Dendritic cell treated with granulocyte-macrophage colony-stimulating factor and Interleukin-4, amounts not matched to agents 40 ng/mL and 50 ng/mL, for 4 days (primary cell): Measurements from ENCODE around the gene CCDC178.
"Not testable (repeated sequence)": the region's sequence is repeated elsewhere in the genome, so short reads cannot be mapped to it uniquely, and the experiment has no call there.

Experiments
- H3K27ac Mint-ChIP-seq: one replicate; pipeline ENCODE4 v1.8.0; 2022; ENCODE audit warnings: mild to moderate bottlenecking, mixed read lengths
- H3K27me3 Mint-ChIP-seq: one replicate; pipeline ENCODE4 v1.8.0; 2022; ENCODE audit warnings: mild to moderate bottlenecking, mixed read lengths
- H3K36me3 Mint-ChIP-seq: one replicate; pipeline ENCODE4 v1.8.0; 2022; ENCODE audit warnings: low read depth, mixed read lengths
- H3K4me1 Mint-ChIP-seq: one replicate; pipeline ENCODE4 v1.8.0; 2022; ENCODE audit warnings: low read depth, mixed read lengths
- H3K4me3 Mint-ChIP-seq: one replicate; pipeline ENCODE4 v1.8.0; 2022; ENCODE audit warnings: mild to moderate bottlenecking, moderate library complexity, mixed read lengths
- H3K9me3 Mint-ChIP-seq: one replicate; pipeline ENCODE4 v1.8.0; 2022; ENCODE audit warnings: mixed read lengths
- intact Hi-C: fragments of 100-400 bp; cut with micrococcal nuclease; formaldehyde crosslinking; loops from one replicate; pipeline ENCODE4 v1.15.0; 2022

CCDC178 gene

GRCh38 chr18:32958746-32959145 lies 481.8 kb downstream of the CCDC178 start:
- no peak overlapping the region for H3K27ac Mint-ChIP-seq
- H3K27me3 Mint-ChIP-seq = no peaks in the 10 kb centered on the region
- intact Hi-C loops = loop anchor here (5.0 kb wide), 1 partner anchor 51 kb away; no protein-coding TSS in a partner anchor
- no peaks in the 10 kb centered on the region for H3K9me3 Mint-ChIP-seq
- H3K36me3 Mint-ChIP-seq = no peaks in the 10 kb centered on the region
- H3K4me1 Mint-ChIP-seq = no peaks in the 10 kb centered on the region
- no peak overlapping the region for H3K4me3 Mint-ChIP-seq

- Mint-ChIP-seq H3K27ac (no peak overlapping the region), H3K9me3 (no peaks in the 10 kb centered on the region), H3K4me1 (no peaks in the 10 kb centered on the region), H3K36me3 (no peaks in the 10 kb centered on the region), H3K4me3 (no peak overlapping the region), H3K27me3 (no peaks in the 10 kb centered on the region)
- intact Hi-C loops = loop anchor here (5.0 kb wide), 1 partner anchor 49 kb away; no protein-coding TSS in a partner anchor
Observed at GRCh38 chr18:32956591-32957315, 483.8 kb downstream of the CCDC178 start.

- H3K36me3 Mint-ChIP-seq, H3K27ac Mint-ChIP-seq, H3K4me3 Mint-ChIP-seq, H3K9me3 Mint-ChIP-seq, intact Hi-C loops, H3K4me1 Mint-ChIP-seq, H3K27me3 Mint-ChIP-seq: not testable (repeated sequence)
Observed at GRCh38 chr18:32952318-32952717, 488.2 kb downstream of the CCDC178 start.

GRCh38 chr18:32937597-32937996 lies 502.9 kb downstream of the CCDC178 start:
- H3K27ac Mint-ChIP-seq = no peak overlapping the region
- intact Hi-C loops = no loop called here
- H3K4me1 Mint-ChIP-seq = no peaks in the 10 kb centered on the region
- H3K27me3 Mint-ChIP-seq = no peaks in the 10 kb centered on the region
- no peaks in the 10 kb centered on the region for H3K9me3 Mint-ChIP-seq
- no peak overlapping the region for H3K4me3 Mint-ChIP-seq
- H3K36me3 Mint-ChIP-seq = no peaks in the 10 kb centered on the region

- intact Hi-C loops = no loop called here
- no peaks in the 10 kb centered on the region for H3K9me3 Mint-ChIP-seq
- no peaks in the 10 kb centered on the region for H3K27me3 Mint-ChIP-seq
- no peaks in the 10 kb centered on the region for H3K36me3 Mint-ChIP-seq
- H3K27ac Mint-ChIP-seq = no peak overlapping the region
- no peaks in the 10 kb centered on the region for H3K4me1 Mint-ChIP-seq
- H3K4me3 Mint-ChIP-seq = no peak overlapping the region
Observed at GRCh38 chr18:32937066-32937465, 503.5 kb downstream of the CCDC178 start.

- Mint-ChIP-seq H3K36me3 (no peaks in the 10 kb centered on the region), H3K4me1 (no peaks in the 10 kb centered on the region), H3K4me3 (no peak overlapping the region), H3K9me3 (no peaks in the 10 kb centered on the region), H3K27ac (no peak overlapping the region), H3K27me3 (no peaks in the 10 kb centered on the region)
- intact Hi-C loops = no loop called here
Observed at GRCh38 chr18:32934201-32934600, 506.3 kb downstream of the CCDC178 start.

- Mint-ChIP-seq H3K4me1 (no peaks in the 10 kb centered on the region), H3K4me3 (no peak overlapping the region), H3K36me3 (no peaks in the 10 kb centered on the region), H3K9me3 (no peaks in the 10 kb centered on the region), H3K27ac (no peak overlapping the region), H3K27me3 (no peaks in the 10 kb centered on the region)
- intact Hi-C loops = no loop called here
Observed at GRCh38 chr18:32930695-32931301, 509.7 kb downstream of the CCDC178 start.

- intact Hi-C loops = no loop called here
- Mint-ChIP-seq H3K9me3 (no peaks in the 10 kb centered on the region), H3K36me3 (no peaks in the 10 kb centered on the region), H3K27ac (no peak overlapping the region), H3K27me3 (no peaks in the 10 kb centered on the region), H3K4me1 (no peaks in the 10 kb centered on the region), H3K4me3 (no peak overlapping the region)
Observed at GRCh38 chr18:32929213-32929612, 511.3 kb downstream of the CCDC178 start.

- Mint-ChIP-seq H3K4me1 (peaks cover 5% of the 10 kb centered on the region), H3K9me3 (no peaks in the 10 kb centered on the region), H3K27me3 (peaks cover 3% of the 10 kb centered on the region), H3K4me3 (no peak overlapping the region), H3K27ac (no peak overlapping the region), H3K36me3 (no peaks in the 10 kb centered on the region)
- intact Hi-C loops = no loop called here
Observed at GRCh38 chr18:32922951-32923430, 517.5 kb downstream of the CCDC178 start.

GRCh38 chr18:32920796-32921787 lies 519.4 kb downstream of the CCDC178 start:
- intact Hi-C loops = no loop called here
- H3K27me3 Mint-ChIP-seq = peaks cover 3% of the 10 kb centered on the region
- no peak overlapping the region for H3K27ac Mint-ChIP-seq
- no peaks in the 10 kb centered on the region for H3K36me3 Mint-ChIP-seq
- peaks cover 5% of the 10 kb centered on the region for H3K4me1 Mint-ChIP-seq
- no peaks in the 10 kb centered on the region for H3K9me3 Mint-ChIP-seq
- H3K4me3 Mint-ChIP-seq = no peak overlapping the region

- no peaks in the 10 kb centered on the region for H3K36me3 Mint-ChIP-seq
- peaks cover 5% of the 10 kb centered on the region for H3K4me1 Mint-ChIP-seq
- H3K27me3 Mint-ChIP-seq = peaks cover 3% of the 10 kb centered on the region
- no peak overlapping the region for H3K27ac Mint-ChIP-seq
- intact Hi-C loops = no loop called here
- no peaks in the 10 kb centered on the region for H3K9me3 Mint-ChIP-seq
- no peak overlapping the region for H3K4me3 Mint-ChIP-seq
Observed at GRCh38 chr18:32919799-32920198, 520.7 kb downstream of the CCDC178 start.

GRCh38 chr18:32918692-32919250 lies 521.8 kb downstream of the CCDC178 start:
- Mint-ChIP-seq H3K4me3 (no peak overlapping the region), H3K9me3 (no peaks in the 10 kb centered on the region), H3K36me3 (no peaks in the 10 kb centered on the region), H3K27ac (no peak overlapping the region), H3K27me3 (peaks cover under 1% of the 10 kb centered on the region), H3K4me1 (peaks cover 5% of the 10 kb centered on the region)
- intact Hi-C loops = no loop called here

GRCh38 chr18:32915516-32915915 lies 525.0 kb downstream of the CCDC178 start:
- Mint-ChIP-seq H3K27ac (no peak overlapping the region), H3K4me3 (no peak overlapping the region), H3K27me3 (no peaks in the 10 kb centered on the region), H3K4me1 (no peaks in the 10 kb centered on the region), H3K36me3 (no peaks in the 10 kb centered on the region), H3K9me3 (no peaks in the 10 kb centered on the region)
- intact Hi-C loops = no loop called here
